Osteoblast (primary cell): Measurements from ENCODE around the gene SGK2. TPM values are rescaled to one million over a fixed set of nuclear protein-coding genes. Genes with fewer than 3 reads are reported as not detected.

ENCODE experiments used
- DNase-seq: peaks from one replicate; pipeline ENCODE4 v3.0.0; 2011; ENCODE audit warnings: low spot score, mixed read lengths; ENCODE audit not compliant: insufficient read length; ENCODE audit errors: missing footprints
- H2AFZ ChIP-seq: 2 replicates; pipeline ENCODE4 v1.6.0; 2011; ENCODE audit warnings: mild to moderate bottlenecking, low read length
- H3K27ac ChIP-seq: 2 replicates; pipeline ENCODE4 v1.5.1; 2011; ENCODE audit warnings: mild to moderate bottlenecking, low read depth, low read length, moderate library complexity
- H3K27me3 ChIP-seq: 2 replicates; pipeline ENCODE4 v1.6.0; 2012; ENCODE audit warnings: mild to moderate bottlenecking, control low read depth, inconsistent platforms, low read length, moderate library complexity; ENCODE audit not compliant: insufficient read depth
- H3K36me3 ChIP-seq: 2 replicates; pipeline ENCODE4 v1.5.1; 2011; ENCODE audit warnings: mild to moderate bottlenecking, low read length, control low read depth, moderate library complexity; ENCODE audit not compliant: insufficient read depth
- H3K4me1 ChIP-seq: 2 replicates; pipeline ENCODE4 v1.5.1; 2011; ENCODE audit warnings: mild to moderate bottlenecking, low read length, control low read depth, moderate library complexity; ENCODE audit not compliant: insufficient read depth
- H3K4me2 ChIP-seq: 2 replicates; pipeline ENCODE4 v1.6.0; 2011; ENCODE audit warnings: mild to moderate bottlenecking, low read length; ENCODE audit not compliant: insufficient read depth
- H3K4me3 ChIP-seq: fragments of 200-600 bp; sonication (generic); 3 replicates; pipeline ENCODE4 v1.5.1; 2012; ENCODE audit warnings: mild to moderate bottlenecking, low read length, inconsistent platforms; ENCODE audit not compliant: insufficient read depth
- H3K79me2 ChIP-seq: 2 replicates; pipeline ENCODE4 v1.6.0; 2012; ENCODE audit warnings: mild to moderate bottlenecking, low read length, control low read depth, inconsistent platforms; ENCODE audit not compliant: insufficient read depth
- H3K9me3 ChIP-seq: 2 replicates; pipeline ENCODE4 v1.5.1; 2011; ENCODE audit warnings: low read depth, low read length, control low read depth
- H4K20me1 ChIP-seq: 2 replicates; pipeline ENCODE4 v1.6.0; 2012; ENCODE audit warnings: mild to moderate bottlenecking, low read length, control low read depth; ENCODE audit not compliant: insufficient read depth
- total RNA-seq: library from RNA; depleted of rRNA; stranded (reverse); fragments of >200 nt; gene quantifications from 2 replicates; pipeline ENCODE4 v1.2.3, GENCODE V29; 2012
- TF ChIP-seq, protein P1 (sequence below): IDR thresholded peaks from 2 replicates; pipeline ENCODE4 v1.5.1; 2011; ENCODE audit warnings: mild to moderate bottlenecking, low read depth, low read length, moderate library complexity; ENCODE audit errors: extremely low read depth

Gene SGK2
- total RNA-seq, 1 donor: under 0.01 TPM

DNA sequence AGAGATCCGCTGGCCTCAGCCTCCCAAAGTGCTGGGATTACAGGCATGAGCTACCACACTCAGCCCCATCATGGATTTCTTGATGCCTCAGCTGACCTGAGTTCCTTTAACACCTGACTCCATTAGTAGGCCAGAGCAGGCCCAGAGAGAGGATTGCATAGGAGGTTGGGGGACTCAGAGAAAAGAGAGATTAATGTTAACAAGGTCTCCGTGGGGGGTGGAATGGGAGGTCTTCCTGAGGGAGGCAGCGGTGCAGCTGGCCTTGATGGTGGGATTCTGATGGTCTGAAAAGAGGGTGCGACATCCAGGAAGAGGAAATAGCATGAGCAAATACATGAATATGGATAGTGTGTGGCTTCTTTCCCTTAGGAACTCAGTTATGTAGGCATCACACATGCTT lies 9.9 kb downstream of the SGK2 start:
- TF ChIP-seq, protein P1, sequence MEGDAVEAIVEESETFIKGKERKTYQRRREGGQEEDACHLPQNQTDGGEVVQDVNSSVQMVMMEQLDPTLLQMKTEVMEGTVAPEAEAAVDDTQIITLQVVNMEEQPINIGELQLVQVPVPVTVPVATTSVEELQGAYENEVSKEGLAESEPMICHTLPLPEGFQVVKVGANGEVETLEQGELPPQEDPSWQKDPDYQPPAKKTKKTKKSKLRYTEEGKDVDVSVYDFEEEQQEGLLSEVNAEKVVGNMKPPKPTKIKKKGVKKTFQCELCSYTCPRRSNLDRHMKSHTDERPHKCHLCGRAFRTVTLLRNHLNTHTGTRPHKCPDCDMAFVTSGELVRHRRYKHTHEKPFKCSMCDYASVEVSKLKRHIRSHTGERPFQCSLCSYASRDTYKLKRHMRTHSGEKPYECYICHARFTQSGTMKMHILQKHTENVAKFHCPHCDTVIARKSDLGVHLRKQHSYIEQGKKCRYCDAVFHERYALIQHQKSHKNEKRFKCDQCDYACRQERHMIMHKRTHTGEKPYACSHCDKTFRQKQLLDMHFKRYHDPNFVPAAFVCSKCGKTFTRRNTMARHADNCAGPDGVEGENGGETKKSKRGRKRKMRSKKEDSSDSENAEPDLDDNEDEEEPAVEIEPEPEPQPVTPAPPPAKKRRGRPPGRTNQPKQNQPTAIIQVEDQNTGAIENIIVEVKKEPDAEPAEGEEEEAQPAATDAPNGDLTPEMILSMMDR: no peak
- DNase-seq: no peak

DNA sequence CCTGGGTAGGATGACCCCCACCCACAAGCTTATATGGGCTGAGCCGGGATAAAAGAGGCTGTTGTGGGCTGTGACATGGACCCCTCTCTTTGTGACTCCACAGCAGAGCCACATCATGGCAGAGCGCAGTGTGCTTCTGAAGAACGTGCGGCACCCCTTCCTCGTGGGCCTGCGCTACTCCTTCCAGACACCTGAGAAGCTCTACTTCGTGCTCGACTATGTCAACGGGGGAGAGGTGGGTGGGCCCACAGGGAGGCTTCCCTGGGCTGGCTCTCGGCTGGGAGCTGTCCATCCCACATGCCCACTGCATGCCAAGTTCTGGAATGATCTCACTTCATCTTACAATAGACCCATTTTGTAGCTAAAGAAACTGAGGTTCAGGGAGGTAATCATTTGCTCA lies 10.5 kb downstream of the SGK2 start:
- no peak for DNase-seq
- no peak overlapping the region for H2AFZ ChIP-seq
- TF ChIP-seq, protein P1: no peak
- no peaks in the 10 kb centered on the region for H4K20me1 ChIP-seq
- no peaks in the 10 kb centered on the region for H3K4me1 ChIP-seq
- H3K27me3 ChIP-seq: no peaks in the 10 kb centered on the region
- no peak overlapping the region for H3K4me2 ChIP-seq
- H3K79me2 ChIP-seq: no peaks in the 10 kb centered on the region
- H3K4me3 ChIP-seq: no peak overlapping the region
- no peak overlapping the region for H3K27ac ChIP-seq
- no peaks in the 10 kb centered on the region for H3K9me3 ChIP-seq
- H3K36me3 ChIP-seq: no peaks in the 10 kb centered on the region

More for the DNA sequence above, 9.9 kb downstream of the SGK2 start:
- H3K4me1 ChIP-seq: no peaks in the 10 kb centered on the region
- no peaks in the 10 kb centered on the region for H3K79me2 ChIP-seq
- no peak overlapping the region for H3K27ac ChIP-seq
- H3K4me3 ChIP-seq: no peak overlapping the region
- no peaks in the 10 kb centered on the region for H4K20me1 ChIP-seq
- no peaks in the 10 kb centered on the region for H3K36me3 ChIP-seq
- no peaks in the 10 kb centered on the region for H3K9me3 ChIP-seq
- no peak overlapping the region for H2AFZ ChIP-seq
- H3K4me2 ChIP-seq: no peak overlapping the region
- no peaks in the 10 kb centered on the region for H3K27me3 ChIP-seq

DNA sequence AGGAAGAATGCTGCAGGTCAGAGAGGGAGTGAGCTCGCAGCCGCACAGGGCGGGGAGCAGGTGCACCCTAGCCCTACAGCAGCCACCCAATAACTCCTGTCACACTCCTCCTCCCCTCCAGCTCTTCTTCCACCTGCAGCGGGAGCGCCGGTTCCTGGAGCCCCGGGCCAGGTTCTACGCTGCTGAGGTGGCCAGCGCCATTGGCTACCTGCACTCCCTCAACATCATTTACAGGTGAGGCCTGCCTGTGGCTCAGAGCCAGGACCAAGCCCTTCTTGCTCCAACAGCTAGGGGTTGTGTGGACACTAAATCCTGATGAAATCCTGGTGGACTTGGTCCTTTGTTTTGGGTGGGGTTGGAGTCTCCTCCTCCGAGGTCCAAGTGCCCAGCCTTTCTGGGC lies 11.7 kb downstream of the SGK2 start:
- Histone ChIP-seq H3K4me1 (no peaks in the 10 kb centered on the region), H3K36me3 (no peaks in the 10 kb centered on the region)

DNA sequence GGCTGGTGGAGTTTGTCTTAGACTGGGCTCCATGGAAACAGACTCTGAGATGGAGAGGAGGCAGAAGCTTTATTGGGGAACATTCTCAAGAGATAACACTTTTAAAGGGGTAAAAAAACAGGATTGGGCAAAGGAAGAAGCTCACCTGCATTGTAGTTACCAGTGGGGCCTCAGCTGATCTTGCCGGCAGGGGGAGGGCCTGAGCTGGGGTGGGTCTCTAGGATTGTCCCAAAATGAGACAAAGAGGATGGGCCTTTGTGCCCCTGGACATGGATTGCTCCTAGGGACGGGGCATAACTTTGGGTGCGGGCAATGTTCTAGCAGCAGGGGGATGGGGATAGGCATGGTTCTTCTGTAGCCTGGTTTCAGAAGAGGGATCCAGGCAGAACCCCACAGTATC lies 12.5 kb downstream of the SGK2 start:
- Histone ChIP-seq H3K4me2 (no peak overlapping the region), H3K4me3 (no peak overlapping the region), H3K36me3 (no peaks in the 10 kb centered on the region), H3K27me3 (peaks cover 2% of the 10 kb centered on the region), H3K4me1 (no peaks in the 10 kb centered on the region), H3K9me3 (no peaks in the 10 kb centered on the region), H3K79me2 (no peaks in the 10 kb centered on the region), H3K27ac (no peak overlapping the region), H2AFZ (no peak overlapping the region), H4K20me1 (no peaks in the 10 kb centered on the region)
- TF ChIP-seq, protein P1: no peak
- DNase-seq: no peak

More for the DNA sequence above, 11.7 kb downstream of the SGK2 start:
- Histone ChIP-seq H3K4me3 (no peak overlapping the region), H3K79me2 (no peaks in the 10 kb centered on the region), H4K20me1 (no peaks in the 10 kb centered on the region), H3K27ac (no peak overlapping the region), H3K4me2 (no peak overlapping the region), H2AFZ (no peak overlapping the region), H3K27me3 (no peaks in the 10 kb centered on the region), H3K9me3 (no peaks in the 10 kb centered on the region)
- TF ChIP-seq, protein P1: no peak
- no peak for DNase-seq
